H1 (cell line): ENCODE measurements around the gene ATE1. TPM values are rescaled to one million over a fixed set of nuclear protein-coding genes. Genes with fewer than 3 reads are reported as not detected.
A peak's percentile ranks its signal among the peaks of the same experiment; 100 is the strongest.

Experiments
- CTCF ChIA-PET: fragments of 300-600 bp; sonication (Branson Sonifier 250); formaldehyde crosslinking; loops from one replicate; lab custom pipeline; 2021; ENCODE audit not compliant: partially characterized antibody; lab: Charles Lee
- POLR2A ChIA-PET: fragments of 300-600 bp; sonication (Branson Sonifier 250); formaldehyde crosslinking; loops from one replicate; lab custom pipeline; 2021; ENCODE audit warnings: inconsistent platforms; ENCODE audit not compliant: partially characterized antibody; lab: Charles Lee
- DNase-seq, 2 experiments: peaks; one replicate each; pipeline versions ENCODE4 v3.0.0 to v3.0.0-alpha.2; 2010 to 2022; ENCODE audit warnings: low spot score in 2 of 2, low read depth in 1 of 2, mixed read lengths in 1 of 2
- FAIRE-seq: peaks from 2 replicates; lab custom pipeline; 2011; peaks lifted over from hg19 to GRCh38; lab: Jason Lieb, UNC
- H2AFZ ChIP-seq: 2 replicates; pipeline ENCODE4 v1.8.1; 2012; ENCODE audit warnings: low read length, inconsistent platforms
- H2AK5ac ChIP-seq: 2 replicates; pipeline ENCODE4 v1.6.1; 2013; ENCODE audit warnings: low read depth, low read length
- H2BK120ac ChIP-seq: replicated peaks from 2 replicates; pipeline ENCODE3; 2013; ENCODE audit warnings: low read depth, low read length, inconsistent platforms
- H2BK12ac ChIP-seq: 2 replicates; pipeline ENCODE4 v1.6.1; 2013; ENCODE audit warnings: low read depth, low read length
- H2BK15ac ChIP-seq: 2 replicates; pipeline ENCODE4 v1.6.1; 2013; ENCODE audit warnings: low read length
- H2BK20ac ChIP-seq: 2 replicates; pipeline ENCODE4 v1.6.1; 2013; ENCODE audit warnings: low read length
- H2BK5ac ChIP-seq: 2 replicates; pipeline ENCODE4 v1.6.1; 2013; ENCODE audit warnings: low read depth, low read length
- H3K14ac ChIP-seq: 2 replicates; pipeline ENCODE4 v1.6.1; 2013; ENCODE audit warnings: inconsistent platforms; ENCODE audit not compliant: insufficient read length
- H3K18ac ChIP-seq: 2 replicates; pipeline ENCODE4 v1.6.1; 2013; ENCODE audit warnings: low read length; ENCODE audit errors: extremely low read depth
- H3K23ac ChIP-seq: 2 replicates; pipeline ENCODE4 v1.6.1; 2013; ENCODE audit warnings: inconsistent platforms; ENCODE audit not compliant: insufficient read length
- H3K23me2 ChIP-seq: 2 replicates; pipeline ENCODE4 v1.6.1; 2013; ENCODE audit warnings: low read depth, low read length
- H3K27ac ChIP-seq: 2 replicates; pipeline ENCODE4 v1.6.1; 2011; ENCODE audit warnings: low read depth, low read length, inconsistent platforms
- H3K27me3 ChIP-seq, 4 experiments: replicated peaks in 1 of 4; 1 replicate in 1 of 4; 2 replicates in 3 of 4; pipeline versions ENCODE4 v1.6.1 to v1.8.1; 2011 to 2013; ENCODE audit warnings: low read length in 3 of 4, mild to moderate bottlenecking in 3 of 4, inconsistent platforms in 2 of 4, mixed read lengths in 2 of 4, moderate library complexity in 1 of 4; ENCODE audit not compliant: control insufficient read depth in 3 of 4, insufficient read depth in 3 of 4; ENCODE audit errors: extremely low read depth in 1 of 4
- H3K36me3 ChIP-seq, 4 experiments: 2 replicates each; pipeline versions ENCODE4 v1.6.1 to v1.8.1; 2011 to 2013; ENCODE audit warnings: mild to moderate bottlenecking in 4 of 4, low read length in 3 of 4, moderate library complexity in 2 of 4, control low read depth in 1 of 4, inconsistent platforms in 1 of 4; ENCODE audit not compliant: insufficient read depth in 4 of 4, control insufficient read depth in 2 of 4
- H3K4ac ChIP-seq: replicated peaks from 2 replicates; pipeline ENCODE3; 2013; ENCODE audit warnings: low read length, low read depth, mixed read lengths, inconsistent platforms; ENCODE audit not compliant: insufficient read length
- H3K4me1 ChIP-seq, 4 experiments: replicated peaks in 1 of 4; 1 replicate in 1 of 4; 2 replicates in 3 of 4; pipeline versions ENCODE4 v1.6.1 to v1.8.1; 2011 to 2013; ENCODE audit warnings: low read length in 3 of 4, inconsistent platforms in 2 of 4, mixed read lengths in 1 of 4; ENCODE audit not compliant: insufficient read depth in 4 of 4, control insufficient read depth in 3 of 4
- H3K4me2 ChIP-seq, 2 experiments: 2 replicates each; pipeline versions ENCODE4 v1.6.1 to v1.8.1; 2011 to 2013; ENCODE audit warnings: low read depth in 2 of 2, low read length in 2 of 2, control low read depth in 1 of 2, inconsistent platforms in 1 of 2, mild to moderate bottlenecking in 1 of 2; ENCODE audit not compliant: insufficient read depth in 1 of 2
- H3K4me3 ChIP-seq, 4 experiments: fragments of 200-600, 300-600 bp in 1 of 4; sonication (generic), shearing (Covaris generic), sonication (Bioruptor Twin) in 1 of 4; 2 replicates each; pipeline versions ENCODE4 v1.5.1 to v1.8.1; 2011 to 2016; ENCODE audit warnings: low read length in 4 of 4, low read depth in 3 of 4, control low read depth in 2 of 4, inconsistent platforms in 2 of 4, mild to moderate bottlenecking in 2 of 4, mixed read lengths in 1 of 4, moderate library complexity in 1 of 4; ENCODE audit not compliant: insufficient read depth in 2 of 4; ENCODE audit errors: extremely low read depth in 1 of 4
- H3K56ac ChIP-seq: replicated peaks from 2 replicates; pipeline ENCODE3; 2013; ENCODE audit warnings: low read depth, mild to moderate bottlenecking, mixed read lengths, low read length, inconsistent platforms; ENCODE audit not compliant: insufficient read length
- H3K79me1 ChIP-seq: 2 replicates; pipeline ENCODE4 v1.6.1; 2013; ENCODE audit warnings: low read depth, low read length, control low read depth
- H3K79me2 ChIP-seq, 2 experiments: 2 replicates each; pipeline versions ENCODE4 v1.6.1 to v1.8.1; 2012 to 2013; ENCODE audit warnings: low read length in 2 of 2, mild to moderate bottlenecking in 2 of 2, inconsistent platforms in 1 of 2; ENCODE audit not compliant: insufficient read depth in 2 of 2, control insufficient read depth in 1 of 2
- H3K9ac ChIP-seq, 4 experiments: replicated peaks in 1 of 4; 1 replicate in 1 of 4; 2 replicates in 3 of 4; pipeline versions ENCODE4 v1.6.1 to v1.8.1; 2011 to 2013; ENCODE audit warnings: low read depth in 3 of 4, low read length in 3 of 4, control low read depth in 2 of 4, mild to moderate bottlenecking in 2 of 4, moderate library complexity in 2 of 4, inconsistent platforms in 1 of 4; ENCODE audit errors: extremely low read depth in 1 of 4
- H3K9me3 ChIP-seq, 2 experiments: 2 replicates each; pipeline versions ENCODE4 v1.6.1 to v1.8.1; 2012 to 2013; ENCODE audit warnings: mild to moderate bottlenecking in 2 of 2, moderate library complexity in 2 of 2, control low read depth in 1 of 2, inconsistent platforms in 1 of 2, low read depth in 1 of 2, low read length in 1 of 2, mixed read lengths in 1 of 2; ENCODE audit not compliant: insufficient read depth in 2 of 2
- H4K20me1 ChIP-seq, 2 experiments: replicated peaks in 1 of 2; 2 replicates each; pipeline versions ENCODE3 to v1.8.1; 2011 to 2013; ENCODE audit warnings: inconsistent platforms in 2 of 2, low read length in 2 of 2, mild to moderate bottlenecking in 1 of 2; ENCODE audit not compliant: insufficient read depth in 2 of 2, control insufficient read depth in 1 of 2
- H4K5ac ChIP-seq: 2 replicates; pipeline ENCODE4 v1.6.1; 2013; ENCODE audit warnings: low read length, low read depth, mixed read lengths, inconsistent platforms; ENCODE audit not compliant: insufficient read length
- H4K8ac ChIP-seq: 2 replicates; pipeline ENCODE4 v1.8.0; 2013; ENCODE audit warnings: mild to moderate bottlenecking, moderate library complexity, low read length, inconsistent platforms; ENCODE audit not compliant: insufficient read depth; ENCODE audit errors: extremely low read depth
- H4K91ac ChIP-seq: replicated peaks from 2 replicates; pipeline ENCODE3; 2013; ENCODE audit warnings: low read length, mixed read lengths, inconsistent platforms; ENCODE audit not compliant: insufficient read length
- BCL11A ChIP-seq, 2 experiments: IDR thresholded peaks; one replicate each; pipeline ENCODE4 v1.6.1; 2011; ENCODE audit warnings: low read depth in 2 of 2, low read length in 2 of 2, mild to moderate bottlenecking in 2 of 2
- JUND ChIP-seq: IDR thresholded peaks from 2 replicates; pipeline ENCODE4 v1.6.1; 2011; ENCODE audit warnings: mild to moderate bottlenecking, improper control_type of control experiment, low read length
- KDM4A ChIP-seq: IDR thresholded peaks from one replicate; pipeline ENCODE4 v1.7.1; 2012; ENCODE audit warnings: low read depth, mild to moderate bottlenecking, moderate library complexity, low read length, inconsistent platforms; ENCODE audit not compliant: severe bottlenecking
- KDM5A ChIP-seq: fragments of 200-600 bp; IDR thresholded peaks from 2 replicates; pipeline ENCODE4 v1.7.1; 2012; ENCODE audit warnings: mild to moderate bottlenecking, low read length, inconsistent platforms, mixed read lengths
- MAFK ChIP-seq: IDR thresholded peaks from 2 replicates; pipeline ENCODE4 v1.6.1; 2012; ENCODE audit warnings: low read depth, mild to moderate bottlenecking, improper control_type of control experiment, low read length
- TCF12 ChIP-seq: IDR thresholded peaks from 2 replicates; pipeline ENCODE4 v1.6.1; 2011; ENCODE audit warnings: low read depth, mild to moderate bottlenecking, low read length
- WGBS, 2 experiments: shearing (Covaris generic) in 1 of 2; methylation state at CpG; one replicate each; pipeline versions ENCODE4 v1.1.6 to v1.1.7; 2013 to 2015; ENCODE audit warnings: low lambda C conversion rate in 2 of 2, mixed read lengths in 2 of 2, inconsistent platforms in 1 of 2, low coverage in 1 of 2, missing lambda C conversion rate in 1 of 2; ENCODE audit not compliant: insufficient replicate concordance in 2 of 2, insufficient coverage in 1 of 2, insufficient read length in 1 of 2; ENCODE audit errors: extremely low coverage in 1 of 2, missing lambda C conversion rate in 1 of 2; 5-methylcytosine and 5-hydroxymethylcytosine counted together
- polyA plus RNA-seq, 7 experiments: library from polyadenylated mRNA; depleted of rRNA in 3 of 7; stranded (reverse) in 5 of 7; unstranded in 2 of 7; fragments of >200 nt in 5 of 7; fragments of 200-250 nt in 2 of 7; gene quantifications; 1 replicate in 5 of 7; 2 replicates in 1 of 7; 4 replicates in 1 of 7; pipeline versions ENCODE4 v1.2.1 to v1.2.3, GENCODE V29; 2011 to 2013; ENCODE audit warnings: missing spikeins in 2 of 7, mixed read lengths in 2 of 7
- total RNA-seq: library from RNA; stranded (reverse); fragmentation: NEBNext Ultra II Directional; extraction: Animal tissue kit (Norgen Biotek cat#: 25700); gene quantifications from 2 replicates; pipeline ENCODE4 v1.2.1, GENCODE V29; 2021

The ATE1 gene
- total and polyA plus RNA-seq, 2 of the 8 experiments (the other 6 are each of a cell fraction or from before 2014, with no cell fraction given), result 8.8 to 26.9 TPM

DNA sequence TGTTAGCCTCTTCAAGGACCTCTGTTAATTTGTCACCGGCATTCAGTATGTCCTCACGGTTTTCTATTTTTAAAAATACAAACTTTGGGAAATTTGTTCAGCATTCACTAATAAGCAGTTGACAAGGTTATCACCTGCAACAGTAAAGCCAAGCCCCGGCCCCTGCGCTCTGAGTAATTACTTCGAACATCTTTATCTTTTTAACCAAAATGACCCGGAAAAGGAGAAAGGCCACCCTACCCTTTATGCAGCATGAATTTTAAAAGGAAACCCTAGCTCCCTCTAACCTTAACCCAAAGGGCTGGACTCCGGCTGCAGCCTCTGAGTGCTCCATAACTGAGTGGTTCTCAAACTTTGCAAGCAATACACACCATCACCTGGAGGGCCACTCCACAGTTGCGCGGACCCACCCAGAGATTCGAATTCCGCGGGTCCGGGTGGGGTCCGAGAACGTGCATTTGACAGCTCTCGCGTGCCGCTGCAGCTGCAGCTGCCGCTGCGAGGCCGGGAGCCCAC, 46.2 kb upstream of the ATE1 start:
- Histone ChIP-seq H3K4me1 (peaks cover 0 to 3% (median 1%) of the 10 kb centered on the region in 4 experiments; a peak in 2 of 7 replicates), H2BK12ac (no peak overlapping the region), H3K18ac (no peak overlapping the region), H4K20me1 (peaks cover 0 to 1% of the 10 kb centered on the region in 2 experiments), H3K79me2 (peaks cover 0 to 16% of the 10 kb centered on the region in 2 experiments; a peak in 2 of 4 replicates), H3K4me2 (peak overlapping the region; percentile 70 to 81), H4K91ac (no peak overlapping the region), H2BK5ac (0 out of 2 replicates have a peak overlapping the region, but pooled peaks have one; percentile 28), H3K27ac (peak overlapping the region; percentile 91; the same call in 1 of the 2 replicates), H3K9me3 (peaks cover 18 to 29% of the 10 kb centered on the region in 2 experiments), H2AK5ac (0 out of 2 replicates have a peak overlapping the region, but pooled peaks have one; percentile 15), H3K4ac (no peak overlapping the region), H3K23me2 (peaks cover 8% of the 10 kb centered on the region; the same call in 1 of the 2 replicates), H3K36me3 (peaks cover 6 to 17% (median 7%) of the 10 kb centered on the region in 4 experiments; a peak in 6 of 8 replicates), H3K9ac (peak overlapping the region; percentile 29 to 94 (median 90); a peak in 6 of 7 replicates), H2BK15ac (no peak overlapping the region), H3K56ac (peak overlapping the region; percentile 18), H3K14ac (no peak overlapping the region), H4K8ac (peak overlapping the region; percentile 80; the same call in 1 of the 2 replicates), H2BK120ac (no peak overlapping the region), H4K5ac (no peak overlapping the region), H2AFZ (no peak overlapping the region), H3K27me3 (no peaks in the 10 kb centered on the region), H3K23ac (no peak overlapping the region), H2BK20ac (no peak overlapping the region), H3K4me3 (peak overlapping the region; percentile 77 to 93 (median 83)), H3K79me1 (peaks cover 3% of the 10 kb centered on the region; the same call in 1 of the 2 replicates)
- ChIA-PET CTCF (interaction anchor here (0.9 to 1.9 kb wide), 5 partner anchors 9 to 78 kb away, joined by 4 to 7 read pairs (median 5); no protein-coding TSS in a partner anchor), POLR2A (interaction anchor here (0.6 to 3.5 kb wide), 12 partner anchors 9 to 249 kb away, joined by 3 to 18 read pairs (median 4); partner anchors contain the start of genes ATE1 and TACC2)
- DNase-seq (no peak), FAIRE-seq (no peak)
- TF ChIP-seq BCL11A (IDR thresholded peaks at IDR 0.05; ENCODE audit: low read depth in 2 of 2, low read length in 2 of 2) (no peak), KDM5A (no peak), JUND (no peak), TCF12 (no peak), MAFK (no peak), KDM4A (no peak)
- WGBS, 2 experiments, result 19% methylated on average over 21 of the region's 21 CpGs; no CpG with 5 or more reads in 1 of the 2 experiments
